GM23338 (cell line): Measurements from ENCODE around the gene YES1. TPM values are rescaled to one million over a fixed set of nuclear protein-coding genes. Genes with fewer than 3 reads are reported as not detected.

Source experiments
- ATAC-seq: fragments of 200-7000 bp; cut with Tn5 transposase; 3 replicates; pipeline ENCODE4 v1.9.1; 2020
- DNase-seq: peaks from one replicate; pipeline ENCODE4 v3.0.0-alpha.2; 2015; ENCODE audit warnings: low spot score
- H2AFZ ChIP-seq: fragments of 200-600 bp; sonication (generic); 2 replicates; pipeline ENCODE4 v1.8.0; 2016; ENCODE audit warnings: antibody characterized with exemption, mild to moderate bottlenecking, moderate library complexity
- H3F3A ChIP-seq: fragments of 200-600 bp; sonication (generic); replicated peaks from 2 replicates; pipeline ENCODE4 v1.8.0; 2017; ENCODE audit warnings: antibody characterized with exemption, mixed run types, low read depth
- H3K27ac ChIP-seq: fragments of 200-600 bp; sonication (generic); 2 replicates; pipeline ENCODE4 v1.6.1; 2016; ENCODE audit warnings: low read depth
- H3K27me3 ChIP-seq: fragments of 200-600 bp; sonication (generic); 2 replicates; pipeline ENCODE4 v1.8.0; 2016; ENCODE audit warnings: mild to moderate bottlenecking, mixed run types, moderate library complexity; ENCODE audit not compliant: insufficient read depth
- H3K36me3 ChIP-seq: fragments of 200-600 bp; sonication (generic); 2 replicates; pipeline ENCODE4 v1.8.0; 2016; ENCODE audit warnings: mild to moderate bottlenecking; ENCODE audit not compliant: insufficient read depth
- H3K4me1 ChIP-seq: fragments of 200-600 bp; sonication (generic); 2 replicates; pipeline ENCODE4 v1.8.0; 2016; ENCODE audit warnings: mild to moderate bottlenecking, moderate library complexity; ENCODE audit not compliant: insufficient read depth
- H3K4me2 ChIP-seq: fragments of 200-600 bp; sonication (generic); 2 replicates; pipeline ENCODE4 v1.7.1; 2017; ENCODE audit warnings: mixed run types
- H3K4me3 ChIP-seq: fragments of 200-600 bp; sonication (generic); 2 replicates; pipeline ENCODE4 v1.6.1; 2016; ENCODE audit warnings: mixed run types
- H3K79me2 ChIP-seq: fragments of 200-600 bp; sonication (generic); replicated peaks from 2 replicates; pipeline ENCODE4 v1.8.0; 2017; ENCODE audit warnings: mild to moderate bottlenecking; ENCODE audit not compliant: insufficient read depth
- H3K9me2 ChIP-seq: fragments of 200-600 bp; sonication (generic); 2 replicates; pipeline ENCODE4 v1.8.0; 2017; ENCODE audit not compliant: insufficient read depth
- H4K20me1 ChIP-seq: fragments of 200-600 bp; sonication (generic); replicated peaks from 2 replicates; pipeline ENCODE4 v1.8.0; 2017; ENCODE audit warnings: mild to moderate bottlenecking; ENCODE audit not compliant: insufficient read depth
- H3K27ac Mint-ChIP-seq: 2 replicates; pipeline ENCODE4 v1.8.0; 2020; ENCODE audit warnings: inconsistent platforms, mild to moderate bottlenecking, moderate library complexity, mixed read lengths
- H3K27me3 Mint-ChIP-seq: 3 replicates; pipeline ENCODE4 v1.8.0; 2022; ENCODE audit warnings: low read depth, mild to moderate bottlenecking, moderate library complexity, mixed read lengths, inconsistent platforms; ENCODE audit not compliant: insufficient read depth, poor library complexity
- H3K36me3 Mint-ChIP-seq: 3 replicates; pipeline ENCODE4 v1.8.0; 2021; ENCODE audit warnings: low read depth, mild to moderate bottlenecking, inconsistent platforms, moderate library complexity, mixed read lengths
- H3K4me1 Mint-ChIP-seq: 3 replicates; pipeline ENCODE4 v1.8.0; 2020; ENCODE audit warnings: mild to moderate bottlenecking, inconsistent platforms, mixed read lengths
- H3K4me3 Mint-ChIP-seq: 3 replicates; pipeline ENCODE4 v1.8.0; 2021; ENCODE audit warnings: moderate library complexity, mild to moderate bottlenecking, inconsistent platforms, mixed read lengths
- H3K9me3 Mint-ChIP-seq: 3 replicates; pipeline ENCODE4 v1.8.0; 2020; ENCODE audit warnings: moderate library complexity, mild to moderate bottlenecking, inconsistent platforms, mixed read lengths
- CREB1 ChIP-seq: fragments of 250-450 bp; sonication (Bioruptor Pico); IDR thresholded peaks from 2 replicates; pipeline ENCODE4 v1.5.0; 2020; ENCODE audit warnings: low read depth, mild to moderate bottlenecking, moderate library complexity
- CTCF ChIP-seq, 2 experiments: fragments of 200-600 bp in 1 of 2; sonication (generic) in 1 of 2; conservative IDR thresholded peaks; 2 replicates each; pipeline versions ENCODE4 v1.5.1 to v1.6.1; 2016 to 2017; ENCODE audit warnings: antibody characterized with exemption in 2 of 2, low read depth in 2 of 2, mild to moderate bottlenecking in 2 of 2, moderate library complexity in 1 of 2
- ETS1 ChIP-seq: IDR thresholded peaks from 2 replicates; pipeline ENCODE4 v1.6.1; 2016; ENCODE audit warnings: antibody characterized with exemption
- EZH2 ChIP-seq: fragments of 200-600 bp; sonication (generic); IDR thresholded peaks from one replicate; pipeline ENCODE4 v1.8.0; 2017; ENCODE audit warnings: antibody characterized with exemption, mild to moderate bottlenecking, low read depth; ENCODE audit not compliant: unreplicated experiment
- POLR2AphosphoS5 ChIP-seq: IDR thresholded peaks from 2 replicates; pipeline ENCODE4 v1.6.1; 2016; ENCODE audit warnings: antibody characterized with exemption, low read depth
- REST ChIP-seq: IDR thresholded peaks from one replicate; pipeline ENCODE4 v1.6.1; 2018; ENCODE audit warnings: antibody characterized with exemption; ENCODE audit not compliant: unreplicated experiment
- STAT1 ChIP-seq: IDR thresholded peaks from one replicate; pipeline ENCODE4 v1.6.1; 2016; ENCODE audit warnings: antibody characterized with exemption; ENCODE audit not compliant: unreplicated experiment
- ZNF114 ChIP-seq: fragments of 250-450 bp; sonication (Bioruptor Pico); IDR thresholded peaks from 2 replicates; pipeline ENCODE4 v1.5.0; 2020; ENCODE audit warnings: mild to moderate bottlenecking, moderate library complexity
- ZNF331 ChIP-seq: fragments of 250-450 bp; sonication (Bioruptor Pico); IDR thresholded peaks from 2 replicates; pipeline ENCODE4 v1.5.0; 2020; ENCODE audit warnings: low read depth, mild to moderate bottlenecking, moderate library complexity
- ZNF462 ChIP-seq: fragments of 250-450 bp; sonication (Bioruptor Pico); IDR thresholded peaks from 2 replicates; pipeline ENCODE4 v1.5.0; 2020; ENCODE audit warnings: mild to moderate bottlenecking, moderate library complexity
- polyA plus RNA-seq: library from polyadenylated mRNA; unstranded; fragments of >200 nt; fragmentation: Nextera tagmentation; extraction: Ambion mirVana; gene quantifications from 2 replicates; pipeline ENCODE4 v1.2.1, GENCODE V29; 2016
- total RNA-seq: library from RNA; depleted of rRNA; stranded (reverse); fragments of >200 nt; shearing (Covaris generic); gene quantifications from 2 replicates; pipeline ENCODE4 v1.2.3, GENCODE V29; 2014

The YES1 gene
- total and polyA plus RNA-seq, 2 experiments from 2014 or later: 25.4 to 327 TPM

- TF ChIP-seq CTCF (conservative IDR thresholded peaks at IDR 0.05; ENCODE audit: low read depth in 2 of 2): no peak
- no peak for TF ChIP-seq STAT1
- no peak for TF ChIP-seq EZH2
- TF ChIP-seq ZNF331 (CRISPR knock-in tag): no peak
Observed at GRCh38 chr18:820591-821165, 8.6 kb upstream of the YES1 start (continued).

GRCh38 chr18:816869-817268, 4.8 kb upstream of the YES1 start:
- no peaks in the 10 kb centered on the region for H3K36me3 ChIP-seq
- H3K9me3 Mint-ChIP-seq: no peaks in the 10 kb centered on the region
- no peak overlapping the region for H3K27ac ChIP-seq
- 0 out of 2 replicates have a peak, but pooled peaks cover 5% of the 10 kb centered on the region for H3K4me1 ChIP-seq
- H3K4me2 ChIP-seq: no peak overlapping the region
- no peak for TF ChIP-seq CREB1 (CRISPR knock-in tag)
- no peak for TF ChIP-seq POLR2AphosphoS5
- no peak for TF ChIP-seq ETS1
- TF ChIP-seq REST: no peak
- TF ChIP-seq ZNF114: no peak
- no peak for TF ChIP-seq EZH2
- no peak for TF ChIP-seq ZNF462 (CRISPR knock-in tag)
- peaks cover 13% of the 10 kb centered on the region for H3K4me1 Mint-ChIP-seq
- peaks cover 6% of the 10 kb centered on the region; the same call in 1 of the 2 replicates for H3F3A ChIP-seq
- no peaks in the 10 kb centered on the region; the same call in 2 of the 3 replicates for H3K36me3 Mint-ChIP-seq
- H3K27me3 ChIP-seq: no peaks in the 10 kb centered on the region
- H4K20me1 ChIP-seq: no peaks in the 10 kb centered on the region
- H3K9me2 ChIP-seq: no peaks in the 10 kb centered on the region
- no peak overlapping the region; the same call in 1 of the 2 replicates for H3K27ac Mint-ChIP-seq
- no peak for ATAC-seq
- H3K4me3 Mint-ChIP-seq: no peak overlapping the region
- no peak overlapping the region for H3K4me3 ChIP-seq
- no peaks in the 10 kb centered on the region for H3K79me2 ChIP-seq
- H2AFZ ChIP-seq: no peak overlapping the region
- peaks cover 4% of the 10 kb centered on the region for H3K27me3 Mint-ChIP-seq
- DNase-seq: no peak
